Placental pericyte (primary cell): ENCODE data around the gene CPA3. TPM values are rescaled to one million over a fixed set of nuclear protein-coding genes. Genes with fewer than 3 reads are reported as not detected.

Experiments
- total RNA-seq: library from RNA; depleted of rRNA; stranded (reverse); fragments of >200 nt; gene quantifications from 2 replicates; pipeline ENCODE4 v1.2.3, GENCODE V29; 2012

The CPA3 gene
- not detected in 2 replicates for total RNA-seq

GRCh38 chr3:148865049-148865448, at the start of gene CPA3:
Gene CPA3, plus strand, starts transcription at chr3:148865296. Its CDS starts 12 bp downstream, at chr3:148865308.

GRCh38 chr3:148827585-148827984, 37.5 kb upstream of the CPA3 start, which contains the start of gene CPB1:
Gene CPB1, plus strand, starts transcription at chr3:148827811. Its CDS starts 13 bp downstream, at chr3:148827824.

Other genes with a start within 250 kb of the CPA3 start
- gene AGTR1, start 167.4 kb upstream of the CPA3 start, total RNA-seq = 0.22 and 11.9 TPM in 2 replicates
- not detected in 2 replicates for gene CPB1, start 37.5 kb upstream of the CPA3 start, total RNA-seq
- 31.1 TPM in 2 replicates for gene GYG1, start 126.2 kb downstream of the CPA3 start, total RNA-seq
- gene HLTF, start 221.2 kb downstream of the CPA3 start, total RNA-seq = 12.3 and 38.2 TPM in 2 replicates